H1 (cell line): ENCODE measurements around the gene NUDT1.

ENCODE experiments used
- BRCA1 ChIP-seq: IDR thresholded peaks from 2 replicates; pipeline ENCODE4 v1.6.1; 2012; ENCODE audit warnings: low read depth, low read length, improper control_type of control experiment
- CEBPB ChIP-seq: IDR thresholded peaks from 2 replicates; pipeline ENCODE4 v1.6.1; 2012; ENCODE audit warnings: low read depth, low read length
- NRF1 ChIP-seq: IDR thresholded peaks from 2 replicates; pipeline ENCODE4 v1.6.1; 2011; ENCODE audit warnings: mild to moderate bottlenecking, low read depth, low read length, improper control_type of control experiment
- POLR2A ChIP-seq, 2 experiments: IDR thresholded peaks; 1 replicate in 1 of 2; 2 replicates in 1 of 2; pipeline ENCODE4 v1.6.1; 2011; ENCODE audit warnings: low read depth in 2 of 2, low read length in 2 of 2, mild to moderate bottlenecking in 2 of 2; ENCODE audit errors: control extremely low read depth in 1 of 2
- ZNF274 ChIP-seq: IDR thresholded peaks from 2 replicates; pipeline ENCODE4 v1.7.0; 2012; ENCODE audit warnings: low read length, borderline replicate concordance; ENCODE audit errors: extremely low read depth
- TF ChIP-seq, protein P1 (sequence below), 3 experiments: IDR thresholded peaks; 1 replicate in 2 of 3; 2 replicates in 1 of 3; pipeline versions ENCODE4 v1.5.1 to v1.6.1; 2011; ENCODE audit warnings: low read length in 3 of 3, mild to moderate bottlenecking in 3 of 3, inconsistent platforms in 2 of 3, low read depth in 1 of 3, moderate library complexity in 1 of 3; ENCODE audit not compliant: insufficient read depth in 1 of 3; ENCODE audit errors: control extremely low read depth in 1 of 3
- TF ChIP-seq, protein P2 (sequence below): IDR thresholded peaks from 2 replicates; pipeline ENCODE4 v1.6.1; 2011; ENCODE audit warnings: low read length, improper control_type of control experiment

DNA sequence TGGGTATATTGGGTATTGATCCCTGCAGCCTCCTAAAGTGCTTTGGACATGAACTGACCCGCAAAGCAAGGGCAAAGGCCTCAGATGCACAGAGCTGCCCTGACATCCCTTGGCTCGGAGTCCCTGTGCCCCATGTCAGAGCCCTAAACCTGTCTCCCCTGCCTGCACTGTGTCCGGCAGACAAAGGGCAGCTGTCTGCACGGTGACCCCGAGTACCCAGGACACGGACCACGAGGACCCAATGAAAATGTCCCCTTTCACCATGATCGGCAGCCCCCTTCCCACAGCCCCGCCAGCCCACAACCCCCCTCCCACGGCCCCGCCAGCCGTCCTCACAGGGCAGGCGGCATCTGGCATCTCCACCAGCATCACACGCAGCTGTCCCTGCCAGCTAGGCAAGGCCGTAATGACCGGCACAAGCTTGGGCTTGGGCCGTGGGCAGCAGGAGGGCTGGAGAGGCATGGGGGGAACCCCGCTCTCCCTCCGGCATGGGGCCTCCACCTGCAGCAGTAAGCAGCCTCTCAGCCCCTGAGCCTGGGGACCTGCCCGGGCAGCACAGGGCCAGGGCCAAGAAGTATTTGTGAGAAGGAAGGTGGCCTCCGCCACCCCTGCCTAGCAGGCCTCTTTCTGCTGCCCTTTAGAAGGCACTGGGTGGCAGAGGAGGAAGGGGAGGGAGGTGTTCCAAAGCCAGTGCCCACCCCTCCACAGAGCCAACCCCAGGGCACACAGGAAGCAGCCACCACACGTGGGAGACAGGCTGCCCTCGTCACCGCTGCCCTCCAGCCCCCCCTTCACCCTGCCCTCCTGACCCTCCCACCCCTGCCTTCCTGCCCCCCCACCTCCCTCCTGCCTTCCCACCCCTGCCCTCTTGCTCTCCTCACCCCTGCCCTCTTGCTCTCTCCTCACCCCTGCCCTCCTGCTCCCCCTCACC, 10.1 kb downstream of the NUDT1 start:
- TF ChIP-seq CEBPB, result no peak
- TF ChIP-seq ZNF274, result no peak
- TF ChIP-seq, protein P1, sequence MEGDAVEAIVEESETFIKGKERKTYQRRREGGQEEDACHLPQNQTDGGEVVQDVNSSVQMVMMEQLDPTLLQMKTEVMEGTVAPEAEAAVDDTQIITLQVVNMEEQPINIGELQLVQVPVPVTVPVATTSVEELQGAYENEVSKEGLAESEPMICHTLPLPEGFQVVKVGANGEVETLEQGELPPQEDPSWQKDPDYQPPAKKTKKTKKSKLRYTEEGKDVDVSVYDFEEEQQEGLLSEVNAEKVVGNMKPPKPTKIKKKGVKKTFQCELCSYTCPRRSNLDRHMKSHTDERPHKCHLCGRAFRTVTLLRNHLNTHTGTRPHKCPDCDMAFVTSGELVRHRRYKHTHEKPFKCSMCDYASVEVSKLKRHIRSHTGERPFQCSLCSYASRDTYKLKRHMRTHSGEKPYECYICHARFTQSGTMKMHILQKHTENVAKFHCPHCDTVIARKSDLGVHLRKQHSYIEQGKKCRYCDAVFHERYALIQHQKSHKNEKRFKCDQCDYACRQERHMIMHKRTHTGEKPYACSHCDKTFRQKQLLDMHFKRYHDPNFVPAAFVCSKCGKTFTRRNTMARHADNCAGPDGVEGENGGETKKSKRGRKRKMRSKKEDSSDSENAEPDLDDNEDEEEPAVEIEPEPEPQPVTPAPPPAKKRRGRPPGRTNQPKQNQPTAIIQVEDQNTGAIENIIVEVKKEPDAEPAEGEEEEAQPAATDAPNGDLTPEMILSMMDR (IDR thresholded peaks at IDR 0.05; ENCODE audit: control extremely low read depth in 1 of 3, insufficient read depth in 1 of 3, low read depth in 1 of 3, low read length in 3 of 3), result no peak
- TF ChIP-seq, protein P2, sequence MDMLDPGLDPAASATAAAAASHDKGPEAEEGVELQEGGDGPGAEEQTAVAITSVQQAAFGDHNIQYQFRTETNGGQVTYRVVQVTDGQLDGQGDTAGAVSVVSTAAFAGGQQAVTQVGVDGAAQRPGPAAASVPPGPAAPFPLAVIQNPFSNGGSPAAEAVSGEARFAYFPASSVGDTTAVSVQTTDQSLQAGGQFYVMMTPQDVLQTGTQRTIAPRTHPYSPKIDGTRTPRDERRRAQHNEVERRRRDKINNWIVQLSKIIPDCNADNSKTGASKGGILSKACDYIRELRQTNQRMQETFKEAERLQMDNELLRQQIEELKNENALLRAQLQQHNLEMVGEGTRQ, result no peak
- TF ChIP-seq POLR2A (IDR thresholded peaks at IDR 0.05; ENCODE audit: control extremely low read depth in 1 of 2, low read depth in 2 of 2, low read length in 2 of 2), result no peak
- no peak for TF ChIP-seq BRCA1
- TF ChIP-seq NRF1, result no peak
